Keratinocyte (primary cell): ENCODE measurements around the gene CHST15.

Source experiments
- EZH2 ChIP-seq: IDR thresholded peaks from one replicate; pipeline ENCODE4 v1.6.1; 2012; ENCODE audit warnings: inconsistent platforms, mild to moderate bottlenecking, low read length, moderate library complexity
- TF ChIP-seq, protein P1 (sequence below), 3 experiments: IDR thresholded peaks in 1 of 3; conservative IDR thresholded peaks in 1 of 3; optimal IDR thresholded peaks in 1 of 3; 2 replicates in 2 of 3; 3 replicates in 1 of 3; pipeline versions ENCODE3 to v1.5.1; 2011; ENCODE audit warnings: low read length in 3 of 3, mild to moderate bottlenecking in 3 of 3, moderate library complexity in 2 of 3, control low read depth in 1 of 3, inconsistent platforms in 1 of 3; ENCODE audit not compliant: insufficient read depth in 2 of 3; ENCODE audit errors: extremely low read depth in 1 of 3

- TF ChIP-seq, protein P1, sequence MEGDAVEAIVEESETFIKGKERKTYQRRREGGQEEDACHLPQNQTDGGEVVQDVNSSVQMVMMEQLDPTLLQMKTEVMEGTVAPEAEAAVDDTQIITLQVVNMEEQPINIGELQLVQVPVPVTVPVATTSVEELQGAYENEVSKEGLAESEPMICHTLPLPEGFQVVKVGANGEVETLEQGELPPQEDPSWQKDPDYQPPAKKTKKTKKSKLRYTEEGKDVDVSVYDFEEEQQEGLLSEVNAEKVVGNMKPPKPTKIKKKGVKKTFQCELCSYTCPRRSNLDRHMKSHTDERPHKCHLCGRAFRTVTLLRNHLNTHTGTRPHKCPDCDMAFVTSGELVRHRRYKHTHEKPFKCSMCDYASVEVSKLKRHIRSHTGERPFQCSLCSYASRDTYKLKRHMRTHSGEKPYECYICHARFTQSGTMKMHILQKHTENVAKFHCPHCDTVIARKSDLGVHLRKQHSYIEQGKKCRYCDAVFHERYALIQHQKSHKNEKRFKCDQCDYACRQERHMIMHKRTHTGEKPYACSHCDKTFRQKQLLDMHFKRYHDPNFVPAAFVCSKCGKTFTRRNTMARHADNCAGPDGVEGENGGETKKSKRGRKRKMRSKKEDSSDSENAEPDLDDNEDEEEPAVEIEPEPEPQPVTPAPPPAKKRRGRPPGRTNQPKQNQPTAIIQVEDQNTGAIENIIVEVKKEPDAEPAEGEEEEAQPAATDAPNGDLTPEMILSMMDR (optimal IDR thresholded peaks at IDR 0.05 in 1 of 3, IDR thresholded peaks at IDR 0.05 in 1 of 3, conservative IDR thresholded peaks at IDR 0.05 in 1 of 3; ENCODE audit: extremely low read depth in 1 of 3, insufficient read depth in 2 of 3, low read length in 3 of 3): no peak
- no peak for TF ChIP-seq EZH2
Measured at GRCh38 chr10:124003070-124003419, 90.4 kb downstream of the CHST15 start.
